Endometrium (tissue), 2 donors: ENCODE data around the gene B3GNT9.

ENCODE experiments used
- FAIRE-seq: peaks from 2 replicates; lab custom pipeline; 2012; peaks lifted over from hg19 to GRCh38; lab: Jason Lieb, UNC
- donor health status: control.
- donor health status: control.

Gene B3GNT9

GRCh38 chr16:67150833-67151396 is at the start of gene B3GNT9:
Gene B3GNT9, minus strand, starts transcription at chr16:67150998. Its CDS starts 513 bp downstream, at chr16:67150485.
- FAIRE-seq, result no peak

- FAIRE-seq, result no peak
Observed at GRCh38 chr16:67200491-67200890, 49.7 kb upstream of the B3GNT9 start.

GRCh38 chr16:67199808-67200198 is 49.0 kb upstream of the B3GNT9 start:
- no peak for FAIRE-seq

- FAIRE-seq, result no peak
Observed at GRCh38 chr16:67199011-67199807, 48.4 kb upstream of the B3GNT9 start, which contains the start of gene ELMO3. Gene ELMO3, plus strand, starts transcription at chr16:67199131. Its CDS starts 196 bp downstream, at chr16:67199327.

- FAIRE-seq, result no peak
Observed at GRCh38 chr16:67198238-67198734, 47.5 kb upstream of the B3GNT9 start.

- no peak for FAIRE-seq
Observed at GRCh38 chr16:67197704-67198103, 46.9 kb upstream of the B3GNT9 start.

- no peak for FAIRE-seq
Observed at GRCh38 chr16:67196881-67197280, 46.1 kb upstream of the B3GNT9 start.

GRCh38 chr16:67195676-67196075 is 44.9 kb upstream of the B3GNT9 start:
- no peak for FAIRE-seq

GRCh38 chr16:67194260-67194659 is 43.5 kb upstream of the B3GNT9 start:
- no peak for FAIRE-seq

GRCh38 chr16:67193536-67193935 is 42.7 kb upstream of the B3GNT9 start:
- FAIRE-seq, result no peak

GRCh38 chr16:67192781-67193361 is 42.1 kb upstream of the B3GNT9 start:
- FAIRE-seq, result no peak

GRCh38 chr16:67191995-67192681 is 41.3 kb upstream of the B3GNT9 start, which contains the start of gene E2F4:
Gene E2F4, plus strand, starts transcription at chr16:67192155. Its CDS starts 73 bp downstream, at chr16:67192228.
- no peak for FAIRE-seq

GRCh38 chr16:67191411-67191994 is 40.7 kb upstream of the B3GNT9 start:
- no peak for FAIRE-seq

GRCh38 chr16:67190448-67191399 is 39.9 kb upstream of the B3GNT9 start:
- no peak for FAIRE-seq

- FAIRE-seq, result no peak
Observed at GRCh38 chr16:67190041-67190440, 39.2 kb upstream of the B3GNT9 start, which contains the start of gene EXOC3L1. Gene EXOC3L1, minus strand, starts transcription at chr16:67190136. Its CDS starts 460 bp downstream, at chr16:67189676.

- no peak for FAIRE-seq
Observed at GRCh38 chr16:67188798-67189197, 38.0 kb upstream of the B3GNT9 start.

- FAIRE-seq, result no peak
Observed at GRCh38 chr16:67188323-67188722, 37.5 kb upstream of the B3GNT9 start.

GRCh38 chr16:67187175-67187890 is 36.5 kb upstream of the B3GNT9 start:
- no peak for FAIRE-seq

- no peak for FAIRE-seq
Observed at GRCh38 chr16:67186550-67186950, 35.8 kb upstream of the B3GNT9 start.

- no peak for FAIRE-seq
Observed at GRCh38 chr16:67185651-67186134, 34.9 kb upstream of the B3GNT9 start.
